Measurements from ENCODE around the gene KCNK13. TPM values are rescaled to one million over a fixed set of nuclear protein-coding genes. Genes with fewer than 3 reads are reported as not detected.
A peak's percentile ranks its signal among the peaks of the same experiment; 100 is the strongest.

The KCNK13 gene
- not detected in 2 replicates for total RNA-seq (ENCODE audit: low replicate concordance)

- Histone ChIP-seq H3K79me2 (ENCODE audit: low read depth) (no peaks in the 10 kb centered on the region), H3K4me2 (peak within 1 kb of the TSS; percentile 86), H3K9me3 (ENCODE audit: low read depth) (no peaks in the 10 kb centered on the region), H3K4me3 (peak within 1 kb of the TSS; percentile 55), H3K27ac (no peak within 1 kb of the TSS), H2AFZ (replicated peaks) (peak within 1 kb of the TSS; percentile 95), H3K36me3 (no peaks in the 10 kb centered on the region), H3K4me1 (peaks cover 18% of the 10 kb centered on the region), H3F3A (ENCODE audit: low read depth) (no peaks in the 10 kb centered on the region), H3K9ac (no peak within 1 kb of the TSS), H4K20me1 (ENCODE audit: low read depth) (peaks cover 15% of the 10 kb centered on the region), H3K27me3 (peaks cover 89% of the 10 kb centered on the region)
- DNase-seq (ENCODE audit: low spot score), result peak; percentile 61
- no peaks in the 10 kb centered on the region for H3K36me3 Mint-ChIP-seq
- TF ChIP-seq CTCF (IDR thresholded peaks at IDR 0.05) (no peak), EZH2phosphoT487 (IDR thresholded peaks at IDR 0.05) (no peak), EZH2 (IDR thresholded peaks at IDR 0.05) (no peak)
- peak within 1 kb of the TSS; percentile 88 for H3K4me3 Mint-ChIP-seq
- peaks cover 50% of the 10 kb centered on the region for H3K27me3 Mint-ChIP-seq (ENCODE audit: insufficient read depth, low read depth)
- H3K27ac Mint-ChIP-seq, result no peak within 1 kb of the TSS
- peaks cover 15% of the 10 kb centered on the region for H3K4me1 Mint-ChIP-seq
- peaks cover 14% of the 10 kb centered on the region for H3K9me3 Mint-ChIP-seq
Observed at GRCh38 chr14:90061685-90062126, at the start of gene KCNK13. TSS of gene KCNK13 (plus strand) at chr14:90061994. CDS start at chr14:90062206, 212 bp downstream.

GRCh38 chr14:90017371-90017770 is 44.4 kb upstream of the KCNK13 start:
- peaks cover 3% of the 10 kb centered on the region for H3K4me1 Mint-ChIP-seq
- Histone ChIP-seq H3K9me3 (ENCODE audit: low read depth) (no peaks in the 10 kb centered on the region), H3K79me2 (ENCODE audit: low read depth) (no peaks in the 10 kb centered on the region), H3K4me2 (no peak overlapping the region), H3K27ac (no peak overlapping the region), H3K36me3 (no peaks in the 10 kb centered on the region), H3K4me3 (no peak overlapping the region), H3K4me1 (peaks cover 9% of the 10 kb centered on the region), H3F3A (ENCODE audit: low read depth) (peaks cover 3% of the 10 kb centered on the region), H3K9ac (no peak overlapping the region), H3K27me3 (no peaks in the 10 kb centered on the region), H2AFZ (replicated peaks) (no peak overlapping the region), H4K20me1 (ENCODE audit: low read depth) (no peaks in the 10 kb centered on the region)
- no peaks in the 10 kb centered on the region for H3K27me3 Mint-ChIP-seq (ENCODE audit: insufficient read depth, low read depth)
- no peak overlapping the region for H3K4me3 Mint-ChIP-seq
- H3K27ac Mint-ChIP-seq, result no peak overlapping the region
- peaks cover 55% of the 10 kb centered on the region for H3K36me3 Mint-ChIP-seq
- TF ChIP-seq CTCF (IDR thresholded peaks at IDR 0.05), result no peak
- no peak for TF ChIP-seq EZH2phosphoT487 (IDR thresholded peaks at IDR 0.05)
- TF ChIP-seq EZH2 (IDR thresholded peaks at IDR 0.05), result no peak
- peaks cover 8% of the 10 kb centered on the region for H3K9me3 Mint-ChIP-seq
- DNase-seq (ENCODE audit: low spot score), result no peak

GRCh38 chr14:90019824-90020523 is 41.8 kb upstream of the KCNK13 start:
- no peaks in the 10 kb centered on the region for H3K79me2 ChIP-seq (ENCODE audit: low read depth)
- no peaks in the 10 kb centered on the region for H3K27me3 ChIP-seq
- no peaks in the 10 kb centered on the region for H4K20me1 ChIP-seq (ENCODE audit: low read depth)
- H3K4me3 Mint-ChIP-seq, result no peak overlapping the region
- H3K9ac ChIP-seq, result no peak overlapping the region
- no peak for DNase-seq (ENCODE audit: low spot score)
- peaks cover 9% of the 10 kb centered on the region for H3K4me1 ChIP-seq
- H3K36me3 Mint-ChIP-seq, result peaks cover 56% of the 10 kb centered on the region
- H3K4me3 ChIP-seq, result no peak overlapping the region
- peak overlapping the region; percentile 19 for H3K27ac Mint-ChIP-seq
- H3F3A ChIP-seq (ENCODE audit: low read depth), result peaks cover 3% of the 10 kb centered on the region
- peak overlapping the region; percentile 29 for H3K4me2 ChIP-seq
- no peaks in the 10 kb centered on the region for H3K9me3 ChIP-seq (ENCODE audit: low read depth)
- no peak overlapping the region for H2AFZ ChIP-seq (replicated peaks)
- no peak overlapping the region for H3K27ac ChIP-seq
- TF ChIP-seq EZH2 (IDR thresholded peaks at IDR 0.05) (no peak), EZH2phosphoT487 (IDR thresholded peaks at IDR 0.05) (no peak), CTCF (IDR thresholded peaks at IDR 0.05) (no peak)
- H3K36me3 ChIP-seq, result no peaks in the 10 kb centered on the region
- H3K4me1 Mint-ChIP-seq, result peaks cover 3% of the 10 kb centered on the region
- H3K9me3 Mint-ChIP-seq, result no peaks in the 10 kb centered on the region
- H3K27me3 Mint-ChIP-seq (ENCODE audit: insufficient read depth, low read depth), result no peaks in the 10 kb centered on the region
